SU-DHL-6 (cell line): Measurements from ENCODE around the gene HOXA11.

Experiments used
- CTCF ChIP-seq: fragments of 200-600 bp; sonication (generic); IDR thresholded peaks from one replicate; pipeline ENCODE4 v1.5.1; 2017; ENCODE audit warnings: antibody characterized with exemption, mild to moderate bottlenecking, low read length, moderate library complexity; ENCODE audit not compliant: insufficient read depth, poor library complexity, severe bottlenecking
- EZH2phosphoT487 ChIP-seq: fragments of 200-600 bp; sonication (generic), shearing (Covaris generic); conservative IDR thresholded peaks from 2 replicates; pipeline ENCODE4 v1.6.1; 2018; ENCODE audit warnings: mild to moderate bottlenecking, antibody characterized with exemption, low read length, moderate library complexity, mixed read lengths

GRCh38 chr7:27172823-27173510, 12.1 kb downstream of the HOXA11 start:
- TF ChIP-seq CTCF = no peak
- no peak for TF ChIP-seq EZH2phosphoT487
